Loucy (cell line): ENCODE data around the gene PSEN1.

ENCODE experiments used
- CTCF ChIP-seq: fragments of 200-600 bp; sonication (generic); conservative IDR thresholded peaks from 2 replicates; pipeline ENCODE4 v1.5.1; 2014; ENCODE audit warnings: mild to moderate bottlenecking, antibody characterized with exemption, low read length
- EZH2phosphoT487 ChIP-seq: fragments of 200-600 bp; IDR thresholded peaks from 2 replicates; pipeline ENCODE4 v1.6.1; 2018; ENCODE audit warnings: antibody characterized with exemption, mild to moderate bottlenecking, moderate library complexity, borderline replicate concordance

GRCh38 chr14:73251516-73252215 lies 115.4 kb downstream of the PSEN1 start:
- no peak for TF ChIP-seq CTCF
- TF ChIP-seq EZH2phosphoT487, result no peak
